Testis (tissue), 3 donors: ENCODE data around the gene VIPR1. TPM values are rescaled to one million over a fixed set of nuclear protein-coding genes. Genes with fewer than 3 reads are reported as not detected.

Experiments used
- DNase-seq: peaks from one replicate; pipeline ENCODE4 v3.0.0-alpha.2; 2019
- H3K27ac ChIP-seq, 2 donors: fragments of 200-600 bp; sonication (generic); one replicate each; pipeline ENCODE4 v1.5.1; 2019
- H3K27me3 ChIP-seq: fragments of 200-600 bp; sonication (generic); one replicate; pipeline ENCODE4 v1.5.1; 2019
- H3K36me3 ChIP-seq: fragments of 200-600 bp; sonication (generic); one replicate; pipeline ENCODE4 v1.5.1; 2017; ENCODE audit warnings: low read depth; ENCODE audit errors: missing control alignments
- H3K4me1 ChIP-seq: fragments of 200-600 bp; sonication (generic); one replicate; pipeline ENCODE4 v1.5.1; 2019
- H3K4me3 ChIP-seq, 2 donors: fragments of 200-600 bp; sonication (generic); one replicate each; pipeline ENCODE4 v1.5.1; 2017 to 2019
- H3K9me3 ChIP-seq: fragments of 200-600 bp; sonication (generic); one replicate; pipeline ENCODE4 v1.5.1; 2017
- POLR2A ChIP-seq: fragments of 450-650 bp; IDR thresholded peaks from one replicate; pipeline ENCODE4 v1.6.1; 2017; ENCODE audit warnings: antibody characterized with exemption, mild to moderate bottlenecking, moderate library complexity
- WGBS, 2 donors: methylation state at CpG; one replicate each; pipeline ENCODE4 v1.1.5; 2018; 5-methylcytosine and 5-hydroxymethylcytosine counted together
- intact Hi-C: fragments of 100-400 bp; cut with DNase I; formaldehyde crosslinking; loops from one replicate; pipeline ENCODE4 v1.15.1; 2023; ENCODE audit warnings: low total_unique reads
- polyA plus RNA-seq: library from polyadenylated mRNA; stranded (reverse); fragments of 350-450 nt; fragmentation: Illumina TruSeq; extraction: RNeasy Lipid Tissue Mini Kit (QIAGEN cat#74804); gene quantifications from one replicate; pipeline ENCODE4 v1.2.3, GENCODE V29; 2014; ENCODE audit warnings: low read depth, low replicate concordance; ENCODE audit not compliant: insufficient read depth
- small RNA-seq, 2 donors: library from RNA; depleted of rRNA; stranded (forward); fragments of <200 nt; gene quantifications; one replicate each; pipeline ENCODE3, GENCODE V24; 2016
- total RNA-seq, 2 donors: library from RNA; depleted of rRNA; stranded (reverse); fragments of >200 nt; gene quantifications; one replicate each; pipeline ENCODE4 v1.2.3, GENCODE V29; 2016
- TF ChIP-seq, protein P1 (sequence below), 3 experiments: fragments of 450-650 bp in 2 of 3; fragments of 200-600 bp in 1 of 3; sonication (generic) in 1 of 3; IDR thresholded peaks; one replicate each; pipeline ENCODE4 v1.5.1; 2016 to 2019; ENCODE audit warnings: antibody characterized with exemption in 3 of 3, mild to moderate bottlenecking in 2 of 3, moderate library complexity in 1 of 3

Gene VIPR1
- total and polyA plus RNA-seq, 3 donors from 2014 or later, result 3.4 to 10.2 (median 4.6) TPM

DNA sequence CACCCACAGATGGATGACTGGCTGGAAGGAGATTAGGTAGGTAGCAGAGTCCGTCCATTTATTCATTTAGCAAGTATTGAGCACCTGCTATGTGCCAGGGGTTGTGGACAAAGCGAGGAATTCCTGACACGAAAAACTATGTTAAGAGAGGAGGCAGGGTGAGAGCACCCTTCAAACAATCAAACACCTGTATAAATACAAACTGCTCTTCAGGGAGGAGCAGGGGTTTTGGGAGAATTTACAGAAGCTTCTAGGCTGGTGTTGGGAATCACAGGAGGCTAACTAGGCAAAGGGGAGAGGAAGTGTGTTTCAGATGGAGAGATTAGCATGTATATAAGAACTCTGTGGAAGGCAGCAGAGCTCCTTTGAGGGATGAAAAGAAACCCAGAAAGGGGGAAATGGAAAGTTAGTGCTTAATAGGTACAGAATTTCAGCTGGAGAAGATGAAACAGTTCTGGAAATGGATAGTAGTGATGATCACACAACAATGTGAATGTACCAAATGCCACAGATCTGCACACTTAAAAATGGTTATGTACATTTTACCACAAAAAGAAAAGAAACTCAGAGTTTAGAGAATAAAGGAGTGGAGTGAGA, 80.1 kb downstream of the VIPR1 start:
- no peaks in the 10 kb centered on the region for H3K27me3 ChIP-seq
- peak overlapping the region; percentile 86 to 93 for H3K27ac ChIP-seq
- TF ChIP-seq, protein P1, sequence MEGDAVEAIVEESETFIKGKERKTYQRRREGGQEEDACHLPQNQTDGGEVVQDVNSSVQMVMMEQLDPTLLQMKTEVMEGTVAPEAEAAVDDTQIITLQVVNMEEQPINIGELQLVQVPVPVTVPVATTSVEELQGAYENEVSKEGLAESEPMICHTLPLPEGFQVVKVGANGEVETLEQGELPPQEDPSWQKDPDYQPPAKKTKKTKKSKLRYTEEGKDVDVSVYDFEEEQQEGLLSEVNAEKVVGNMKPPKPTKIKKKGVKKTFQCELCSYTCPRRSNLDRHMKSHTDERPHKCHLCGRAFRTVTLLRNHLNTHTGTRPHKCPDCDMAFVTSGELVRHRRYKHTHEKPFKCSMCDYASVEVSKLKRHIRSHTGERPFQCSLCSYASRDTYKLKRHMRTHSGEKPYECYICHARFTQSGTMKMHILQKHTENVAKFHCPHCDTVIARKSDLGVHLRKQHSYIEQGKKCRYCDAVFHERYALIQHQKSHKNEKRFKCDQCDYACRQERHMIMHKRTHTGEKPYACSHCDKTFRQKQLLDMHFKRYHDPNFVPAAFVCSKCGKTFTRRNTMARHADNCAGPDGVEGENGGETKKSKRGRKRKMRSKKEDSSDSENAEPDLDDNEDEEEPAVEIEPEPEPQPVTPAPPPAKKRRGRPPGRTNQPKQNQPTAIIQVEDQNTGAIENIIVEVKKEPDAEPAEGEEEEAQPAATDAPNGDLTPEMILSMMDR (IDR thresholded peaks at IDR 0.05), result no peak
- no peak for TF ChIP-seq POLR2A
- H3K36me3 ChIP-seq, result no peaks in the 10 kb centered on the region
- 0 to 5% methylated on average over 3 of the region's 3 CpGs for WGBS, 2 donors
- H3K9me3 ChIP-seq, result no peaks in the 10 kb centered on the region
- no peak for DNase-seq
- peaks cover 17% of the 10 kb centered on the region for H3K4me1 ChIP-seq
- intact Hi-C loops, result no loop called here
- peak overlapping the region; percentile 84 to 93 for H3K4me3 ChIP-seq

Small RNA genes lying within 50 kb of the gene (small RNA-seq; reads per million reads assigned to genes)
- gene AC092047.1, result 0 reads per million in 2 donors

Other genes with a start within 250 kb of the VIPR1 start
- gene CCK, start 236.5 kb upstream of the VIPR1 start, total RNA-seq, result 1 to 10 TPM; 1.4 to 3.7 TPM
- 0.69 TPM for gene CCK, start 236.5 kb upstream of the VIPR1 start, polyA plus RNA-seq
- gene LYZL4, start 92.0 kb upstream of the VIPR1 start, total RNA-seq, result 10 to 100 TPM; 15.2 to 28.7 TPM
- gene LYZL4, start 92.0 kb upstream of the VIPR1 start, polyA plus RNA-seq, result 77.2 TPM
- gene SEC22C, start 79.3 kb downstream of the VIPR1 start, total RNA-seq, result 10 to 100 TPM; 61.0 to 66.0 TPM
- gene SEC22C, start 79.3 kb downstream of the VIPR1 start, polyA plus RNA-seq, result 86.3 TPM
- gene SS18L2, start 88.2 kb downstream of the VIPR1 start, total RNA-seq, result 10 to 100 TPM; 12.9 to 18.4 TPM
- gene SS18L2, start 88.2 kb downstream of the VIPR1 start, polyA plus RNA-seq, result 15.6 TPM
- gene NKTR, start 98.0 kb downstream of the VIPR1 start, total RNA-seq, result 100 to 1,000 TPM; 175 to 203 TPM
- gene NKTR, start 98.0 kb downstream of the VIPR1 start, polyA plus RNA-seq, result 42.2 TPM
- 10 to 100 TPM; 16.7 to 22.8 TPM for gene ZBTB47, start 151.1 kb downstream of the VIPR1 start, total RNA-seq
- gene ZBTB47, start 151.1 kb downstream of the VIPR1 start, polyA plus RNA-seq, result 18.1 TPM
- gene KLHL40, start 182.9 kb downstream of the VIPR1 start, total RNA-seq, result 1 to 10 TPM in 1 of 2 donors, under 1 TPM in 1; 0.62 to 3.1 TPM
- 3.2 TPM for gene KLHL40, start 182.9 kb downstream of the VIPR1 start, polyA plus RNA-seq
- 1 to 10 TPM; 6.4 to 7.2 TPM for gene HHATL, start 200.2 kb downstream of the VIPR1 start, total RNA-seq
- 6.1 TPM for gene HHATL, start 200.2 kb downstream of the VIPR1 start, polyA plus RNA-seq